ENCODE measurements around the gene CERT1.

Gene CERT1

GRCh38 chr5:75395277-75395676 lies 116.2 kb downstream of the CERT1 start (continued):
- TF ChIP-seq ZNF510 (tag by site-specific recombination; IDR thresholded peaks at IDR 0.05; ENCODE audit: insufficient replicate concordance) (no peak), PBX3 (CRISPR knock-in tag; IDR thresholded peaks at IDR 0.05) (no peak), BCL6B (tag by site-specific recombination; IDR thresholded peaks at IDR 0.05) (no peak), ZNF843 (tag by site-specific recombination; IDR thresholded peaks at IDR 0.05) (no peak), GLIS1 (tag by site-specific recombination; IDR thresholded peaks at IDR 0.05) (no peak), ZNF239 (tag by site-specific recombination; IDR thresholded peaks at IDR 0.05) (no peak)

- no peaks in the 10 kb centered on the region for H3K9me3 ChIP-seq (ENCODE audit: control insufficient read depth, insufficient read depth, low read depth, low read length)
- ChIA-PET CTCF (interaction anchor here (0.7 kb wide), 1 partner anchor 92 kb away, joined by 3 read pairs; no protein-coding TSS in a partner anchor), POLR2A (no interaction called here)
- no peak overlapping the region for H3K27ac ChIP-seq (ENCODE audit: extremely low read depth, low read depth, low read length)
- TF ChIP-seq KLF1 (tag by site-specific recombination; IDR thresholded peaks at IDR 0.05), result no peak
- H3K4me1 ChIP-seq (ENCODE audit: control insufficient read depth, insufficient read depth, low read length), result no peaks in the 10 kb centered on the region
- peaks cover 4 to 14% of the 10 kb centered on the region in 2 experiments; a peak in 2 of 3 replicates for H3K36me3 ChIP-seq (ENCODE audit: control insufficient read depth in 2 of 2, insufficient read depth in 1 of 2, low read length in 2 of 2)
- H3K4me3 ChIP-seq (ENCODE audit: low read depth, low read length), result no peak overlapping the region
These were observed 122.0 kb downstream of the CERT1 start for GRCh38 chr5:75389430-75389829.

- H3K27ac ChIP-seq (ENCODE audit: extremely low read depth, low read depth, low read length), result no peak overlapping the region
- H3K9me3 ChIP-seq (ENCODE audit: control insufficient read depth, insufficient read depth, low read depth, low read length), result no peaks in the 10 kb centered on the region
- TF ChIP-seq ZNF645 (tag by site-specific recombination; IDR thresholded peaks at IDR 0.05) (no peak), ZBTB1 (tag by site-specific recombination; IDR thresholded peaks at IDR 0.05) (no peak), MYNN (tag by site-specific recombination; IDR thresholded peaks at IDR 0.05; ENCODE audit: borderline replicate concordance) (no peak), ZNF23 (tag by site-specific recombination; IDR thresholded peaks at IDR 0.05; ENCODE audit: borderline replicate concordance) (no peak), REST (tag by site-specific recombination; IDR thresholded peaks at IDR 0.05) (no peak), BCL6B (tag by site-specific recombination; IDR thresholded peaks at IDR 0.05) (no peak), ZNF654 (tag by site-specific recombination; IDR thresholded peaks at IDR 0.05; ENCODE audit: low read depth) (no peak), ZNF791 (tag by site-specific recombination; IDR thresholded peaks at IDR 0.05) (no peak), KLF1 (tag by site-specific recombination; IDR thresholded peaks at IDR 0.05) (no peak), ZBTB7A (tag by site-specific recombination; IDR thresholded peaks at IDR 0.05; ENCODE audit: low read depth) (no peak)
- ChIA-PET CTCF (no interaction called here), POLR2A (no interaction called here)
- no peak overlapping the region for H3K4me3 ChIP-seq (ENCODE audit: low read depth, low read length)
- H3K4me1 ChIP-seq (ENCODE audit: control insufficient read depth, insufficient read depth, low read length), result no peaks in the 10 kb centered on the region
- H3K36me3 ChIP-seq (ENCODE audit: control insufficient read depth in 2 of 2, insufficient read depth in 1 of 2, low read length in 2 of 2), result peaks cover 0 to 14% of the 10 kb centered on the region in 2 experiments; a peak in 1 of 3 replicates
These were observed 123.6 kb downstream of the CERT1 start for GRCh38 chr5:75387806-75388205.

All from HEK293 (cell line).